ENCODE measurements around the gene FAM118A.

- no peak for TF ChIP-seq CTCF (conservative IDR thresholded peaks at IDR 0.05; ENCODE audit: low read depth, low read length)
- no peak for TF ChIP-seq EZH2 (IDR thresholded peaks at IDR 0.05; ENCODE audit: low read length, unreplicated experiment)
- no peak for TF ChIP-seq EZH2phosphoT487 (IDR thresholded peaks at IDR 0.05; ENCODE audit: borderline replicate concordance, low read length)
These were observed 31.8 kb downstream of the FAM118A start for GRCh38 chr22:45341498-45341897.
